ENCODE measurements around the gene SERGEF. TPM values are rescaled to one million over a fixed set of nuclear protein-coding genes. Genes with fewer than 3 reads are reported as not detected.
A peak's percentile ranks its signal among the peaks of the same experiment; 100 is the strongest.

SERGEF gene
- total and polyA plus RNA-seq, 11 donors: 11.6 to 55.0 (median 22.1) TPM

DNA sequence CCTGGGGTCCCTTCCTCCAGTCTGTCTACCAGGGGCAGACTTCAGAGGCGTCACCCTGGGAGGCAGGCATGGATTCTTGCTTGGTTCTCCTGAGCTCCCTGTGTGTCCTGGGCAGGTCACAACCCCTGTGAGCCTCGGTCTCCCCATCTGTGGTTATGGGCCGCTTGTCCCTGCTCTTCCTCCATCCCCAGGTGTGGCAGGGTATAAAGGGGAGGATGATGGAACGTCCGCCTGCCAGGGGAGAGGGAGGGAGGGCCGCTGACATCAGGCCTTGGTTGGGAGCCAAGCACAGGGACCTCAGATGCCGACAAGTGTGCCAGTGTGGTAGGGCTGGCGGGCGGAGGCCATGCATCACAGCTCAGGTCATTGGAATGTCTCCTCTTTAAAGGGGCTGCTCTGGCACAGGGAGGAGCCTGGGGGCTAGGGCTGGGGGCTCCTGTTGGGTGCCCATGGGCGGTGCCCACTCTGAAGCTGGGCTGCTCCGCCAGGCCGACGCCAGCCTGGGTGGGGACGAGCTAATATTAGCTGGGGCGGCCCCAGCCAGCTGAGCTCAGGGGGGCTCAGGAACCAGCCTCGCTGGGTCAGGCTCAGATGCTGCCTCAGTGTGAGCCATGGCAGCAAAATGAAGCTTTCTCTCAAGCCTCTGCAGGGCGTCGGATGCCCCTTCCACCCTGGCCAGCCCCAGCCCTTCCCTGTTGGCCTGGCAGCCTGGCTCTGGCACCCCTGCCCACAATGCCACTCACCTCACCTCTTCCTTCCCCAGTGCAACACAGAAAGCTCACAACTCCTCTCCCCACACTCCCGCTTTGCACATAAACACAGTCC lies 265.5 kb downstream of the SERGEF start:
- DNase-seq: peak in 1 of 5 donors; percentile 17
- Histone ChIP-seq H3K4me3 (no peak overlapping the region), H3K27me3 (no peaks in the 10 kb centered on the region), H3K27ac (no peak overlapping the region), H3K4me1 (peaks cover 0 to 9% (median 0%) of the 10 kb centered on the region in 12 donors), H3K9me3 (no peaks in the 10 kb centered on the region), H3K36me3 (no peaks in the 10 kb centered on the region)
- ATAC-seq: peak in 2 of 4 donors; percentile 7 to 31
- TF ChIP-seq POLR2A (IDR thresholded peaks at IDR 0.05): no peak
- TF ChIP-seq, protein P1, sequence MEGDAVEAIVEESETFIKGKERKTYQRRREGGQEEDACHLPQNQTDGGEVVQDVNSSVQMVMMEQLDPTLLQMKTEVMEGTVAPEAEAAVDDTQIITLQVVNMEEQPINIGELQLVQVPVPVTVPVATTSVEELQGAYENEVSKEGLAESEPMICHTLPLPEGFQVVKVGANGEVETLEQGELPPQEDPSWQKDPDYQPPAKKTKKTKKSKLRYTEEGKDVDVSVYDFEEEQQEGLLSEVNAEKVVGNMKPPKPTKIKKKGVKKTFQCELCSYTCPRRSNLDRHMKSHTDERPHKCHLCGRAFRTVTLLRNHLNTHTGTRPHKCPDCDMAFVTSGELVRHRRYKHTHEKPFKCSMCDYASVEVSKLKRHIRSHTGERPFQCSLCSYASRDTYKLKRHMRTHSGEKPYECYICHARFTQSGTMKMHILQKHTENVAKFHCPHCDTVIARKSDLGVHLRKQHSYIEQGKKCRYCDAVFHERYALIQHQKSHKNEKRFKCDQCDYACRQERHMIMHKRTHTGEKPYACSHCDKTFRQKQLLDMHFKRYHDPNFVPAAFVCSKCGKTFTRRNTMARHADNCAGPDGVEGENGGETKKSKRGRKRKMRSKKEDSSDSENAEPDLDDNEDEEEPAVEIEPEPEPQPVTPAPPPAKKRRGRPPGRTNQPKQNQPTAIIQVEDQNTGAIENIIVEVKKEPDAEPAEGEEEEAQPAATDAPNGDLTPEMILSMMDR (IDR thresholded peaks at IDR 0.05): no peak
- intact Hi-C loops (cut with DNase I): no loop called here
- WGBS, 4 donors: 59 to 75% (median 69%) methylated on average over 13 to 19 of the region's 19 CpGs

DNA sequence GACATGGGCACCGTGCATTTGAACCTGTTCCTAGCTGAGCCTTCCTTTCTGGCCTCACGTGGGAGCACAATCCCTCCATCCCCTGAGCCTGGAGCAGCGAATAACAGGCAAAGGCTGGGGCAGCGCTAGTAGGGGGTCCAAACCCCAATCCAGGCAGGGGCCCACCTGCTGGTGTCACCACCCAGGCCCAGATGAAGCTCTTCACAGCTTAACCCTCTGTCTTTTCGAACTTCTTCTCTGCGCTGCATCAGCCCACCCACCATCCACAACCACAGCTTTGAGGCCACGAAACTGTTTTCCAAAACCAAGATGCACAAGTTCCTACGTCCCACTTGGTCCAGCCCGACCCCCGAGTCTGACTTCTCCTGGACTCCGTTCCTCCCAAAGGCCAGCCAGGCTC lies 266.8 kb downstream of the SERGEF start:
- peaks cover 0 to 9% (median 0%) of the 10 kb centered on the region in 12 donors for H3K4me1 ChIP-seq
- intact Hi-C loops (cut with DNase I): no loop called here
- H3K9me3 ChIP-seq: no peaks in the 10 kb centered on the region
- H3K36me3 ChIP-seq: no peaks in the 10 kb centered on the region
- peaks cover 0 to under 1% (median 0%) of the 10 kb centered on the region in 9 donors for H3K27me3 ChIP-seq
- DNase-seq (no peak), ATAC-seq (no peak)
- H3K27ac ChIP-seq: no peak overlapping the region
- WGBS, 4 donors: 78 to 81% (median 79%) methylated on average over 11 of the region's 11 CpGs
- no peak overlapping the region for H3K4me3 ChIP-seq
- TF ChIP-seq, protein P1 (IDR thresholded peaks at IDR 0.05): no peak
- no peak for TF ChIP-seq POLR2A (IDR thresholded peaks at IDR 0.05)

DNA sequence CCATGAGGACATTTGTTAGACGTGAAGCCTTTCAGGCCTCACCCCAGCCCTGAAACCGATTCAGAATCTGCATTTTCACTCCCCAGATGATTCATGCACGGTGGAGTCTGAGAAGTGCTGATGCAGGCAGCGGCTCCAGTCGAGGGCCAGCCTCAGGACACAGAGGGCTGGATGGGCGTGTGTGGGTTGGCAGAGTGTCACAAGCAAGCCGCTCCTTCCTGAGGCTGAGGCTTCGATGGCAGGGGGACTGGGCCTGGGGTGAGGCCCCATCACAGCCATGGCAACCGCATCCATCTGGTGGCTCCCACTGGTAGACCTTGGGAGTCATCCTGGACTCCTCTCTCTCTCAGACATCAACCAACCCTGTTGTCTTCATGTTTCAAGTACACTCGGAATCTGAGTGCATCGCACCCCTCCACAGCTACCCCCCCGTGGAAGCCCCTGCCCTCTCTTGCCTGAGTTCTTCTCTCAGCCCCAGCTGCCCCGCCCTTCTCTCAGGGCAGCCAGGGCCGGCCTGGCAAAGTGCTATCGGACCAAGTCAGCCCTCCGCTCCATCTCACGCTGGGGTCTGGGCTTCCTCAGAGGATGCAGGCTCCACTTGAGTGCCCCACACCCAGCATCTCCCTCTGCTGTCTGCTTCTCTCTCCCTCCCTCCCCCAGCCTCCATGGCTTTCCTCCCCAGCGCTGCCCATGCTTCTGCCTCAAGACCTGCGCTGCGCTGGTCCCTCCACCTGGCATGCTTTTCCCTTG lies 267.6 kb downstream of the SERGEF start:
- DNase-seq (peak in 1 of 5 donors; percentile 6), ATAC-seq (no peak)
- H3K4me1 ChIP-seq: peaks cover 0 to 5% (median 0%) of the 10 kb centered on the region in 12 donors
- H3K36me3 ChIP-seq: no peaks in the 10 kb centered on the region
- H3K27ac ChIP-seq: no peak overlapping the region
- TF ChIP-seq, protein P1 (IDR thresholded peaks at IDR 0.05): no peak
- TF ChIP-seq POLR2A (IDR thresholded peaks at IDR 0.05): no peak
- H3K4me3 ChIP-seq: no peak overlapping the region
- intact Hi-C loops (cut with DNase I): no loop called here
- peaks cover 0 to 8% (median under 1%) of the 10 kb centered on the region in 9 donors for H3K27me3 ChIP-seq
- no peaks in the 10 kb centered on the region for H3K9me3 ChIP-seq
- 82 to 91% (median 85%) methylated on average over 15 to 20 of the region's 20 CpGs for WGBS, 4 donors

Measured in heart left ventricle (tissue), 16 donors.